HepG2 (cell line): Measurements from ENCODE around the gene PEX10. TPM values are rescaled to one million over a fixed set of nuclear protein-coding genes. Genes with fewer than 3 reads are reported as not detected.
A peak's percentile ranks its signal among the peaks of the same experiment; 100 is the strongest.

Source experiments
- ATF7 ChIP-seq, 2 experiments: fragments of 450-650 bp in 1 of 2; sonication (generic) in 1 of 2; formaldehyde crosslinking in 1 of 2; IDR thresholded peaks; 2 replicates each; pipeline versions ENCODE4 v1.4.0 to v1.6.1; 2016 to 2020; ENCODE audit warnings: antibody characterized with exemption in 1 of 2, mild to moderate bottlenecking in 1 of 2, missing genetic modification reagents in 1 of 2
- FOSL2 ChIP-seq: sonication (generic); formaldehyde crosslinking; IDR thresholded peaks from 2 replicates; pipeline ENCODE4 v1.4.0; 2020; ENCODE audit warnings: missing genetic modification reagents
- KDM1A ChIP-seq: IDR thresholded peaks from 2 replicates; pipeline ENCODE4 v1.6.1; 2016; ENCODE audit warnings: missing compliant biosample characterization
- MNT ChIP-seq: fragments of 450-650 bp; IDR thresholded peaks from 2 replicates; pipeline ENCODE4 v1.6.1; 2016
- MXD4 ChIP-seq: IDR thresholded peaks from 2 replicates; pipeline ENCODE4 v1.6.1; 2016; ENCODE audit warnings: mild to moderate bottlenecking, missing biosample characterization, missing genetic modification reagents
- MYC ChIP-seq: sonication (generic); formaldehyde crosslinking; IDR thresholded peaks from 2 replicates; pipeline ENCODE4 v1.9.0; 2021; ENCODE audit warnings: missing genetic modification reagents, borderline replicate concordance
- PHF21A ChIP-seq: sonication (generic); formaldehyde crosslinking; IDR thresholded peaks from 2 replicates; pipeline ENCODE4 v1.5.0; 2020; ENCODE audit warnings: mild to moderate bottlenecking, missing genetic modification reagents
- RXRA ChIP-seq: sonication (generic); formaldehyde crosslinking; IDR thresholded peaks from 2 replicates; pipeline ENCODE4 v1.5.1; 2020; ENCODE audit warnings: missing genetic modification reagents
- ZBTB21 ChIP-seq: sonication (generic); formaldehyde crosslinking; IDR thresholded peaks from 2 replicates; pipeline ENCODE4 v1.4.0; 2020; ENCODE audit warnings: missing genetic modification reagents
- ZBTB4 ChIP-seq: sonication (generic); formaldehyde crosslinking; IDR thresholded peaks from 2 replicates; pipeline ENCODE4 v1.4.0; 2020; ENCODE audit warnings: missing genetic modification reagents, mild to moderate bottlenecking, borderline replicate concordance
- ZNF253 ChIP-seq: sonication (generic); formaldehyde crosslinking; IDR thresholded peaks from 2 replicates; pipeline ENCODE4 v1.8.0; 2022; ENCODE audit warnings: mild to moderate bottlenecking, missing genetic modification reagents, borderline replicate concordance
- ZNF276 ChIP-seq: sonication (generic); formaldehyde crosslinking; IDR thresholded peaks from 2 replicates; pipeline ENCODE4 v1.4.0; 2020; ENCODE audit warnings: mild to moderate bottlenecking, low read depth, missing genetic modification reagents
- ZNF354B ChIP-seq: sonication (generic); formaldehyde crosslinking; IDR thresholded peaks from 2 replicates; pipeline ENCODE4 v1.8.0; 2022; ENCODE audit warnings: mild to moderate bottlenecking, missing genetic modification reagents
- ZNF512B ChIP-seq: sonication (generic); formaldehyde crosslinking; IDR thresholded peaks from 2 replicates; pipeline ENCODE4 v1.5.1; 2020; ENCODE audit warnings: missing genetic modification reagents, mild to moderate bottlenecking, borderline replicate concordance
- ZNF549 ChIP-seq: sonication (generic); formaldehyde crosslinking; IDR thresholded peaks from 2 replicates; pipeline ENCODE4 v1.5.0; 2020; ENCODE audit warnings: missing genetic modification reagents
- ZNF563 ChIP-seq: sonication (generic); formaldehyde crosslinking; IDR thresholded peaks from 2 replicates; pipeline ENCODE4 v1.8.0; 2022; ENCODE audit warnings: mild to moderate bottlenecking, moderate library complexity, missing genetic modification reagents
- ZNF570 ChIP-seq: sonication (generic); formaldehyde crosslinking; IDR thresholded peaks from 2 replicates; pipeline ENCODE4 v1.4.0; 2020; ENCODE audit warnings: mild to moderate bottlenecking, missing genetic modification reagents, borderline replicate concordance
- ZNF598 ChIP-seq: sonication (generic); formaldehyde crosslinking; IDR thresholded peaks from 2 replicates; pipeline ENCODE4 v1.5.1; 2020; ENCODE audit warnings: mild to moderate bottlenecking, missing genetic modification reagents, borderline replicate concordance
- polyA plus RNA-seq, 8 experiments: library from polyadenylated mRNA; depleted of rRNA in 3 of 8; stranded (reverse) in 7 of 8; unstranded in 1 of 8; fragments of >200 nt; fragmentation: Illumina TruSeq in 4 of 8; extraction: Trizol in 4 of 8; gene quantifications; 2 replicates each; pipeline versions ENCODE4 v1.2.1 to v1.2.3, GENCODE V29; 2011 to 2016; ENCODE audit warnings: low read depth in 4 of 8, missing spikeins in 1 of 8, mixed read lengths in 1 of 8; ENCODE audit not compliant: insufficient read depth in 1 of 8
- total RNA-seq, 5 experiments: library from RNA; depleted of rRNA; stranded (reverse); fragments of >200 nt; fragmentation: Illumina TruSeq; extraction: Trizol; gene quantifications; 2 replicates each; pipeline ENCODE4 v1.2.3, GENCODE V29; 2016; ENCODE audit warnings: low read depth in 1 of 5
- TF ChIP-seq, protein P1 (sequence below): sonication (generic); formaldehyde crosslinking; IDR thresholded peaks from 2 replicates; pipeline ENCODE4 v1.5.0; 2020; ENCODE audit warnings: mild to moderate bottlenecking, missing genetic modification reagents, borderline replicate concordance

Gene PEX10
- total and polyA plus RNA-seq, 2 of the 13 experiments (the other 11 are each of a cell fraction or from before 2014, with no cell fraction given), result 16.1 to 39.6 TPM

DNA sequence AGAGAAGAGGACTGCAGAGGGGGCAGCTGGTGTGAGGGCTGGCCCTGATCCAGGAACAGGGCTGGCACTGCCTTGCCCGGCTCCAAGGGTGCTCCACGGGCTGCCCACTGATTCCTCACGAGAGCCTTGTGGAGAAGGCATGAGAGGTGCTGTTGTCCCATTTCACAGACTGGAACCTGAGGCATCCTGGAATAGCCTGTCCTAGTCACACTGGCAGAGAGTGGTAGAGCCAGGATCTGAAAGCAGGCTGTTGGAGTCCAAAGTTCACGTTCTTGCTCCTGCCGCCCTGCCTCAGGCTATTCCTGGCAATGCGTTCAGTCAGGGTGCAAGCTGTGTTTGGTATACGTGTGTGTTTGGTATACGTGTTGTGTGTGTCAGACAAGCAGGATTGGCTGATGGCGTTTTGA is 18.9 kb downstream of the PEX10 start (continued):
- peak; percentile 58; the same call in 1 of the 2 replicates for TF ChIP-seq ZBTB4
- TF ChIP-seq ZNF512B, result no peak
- TF ChIP-seq RXRA (CRISPR knock-in tag), result 0 out of 2 replicates have a peak, but pooled peaks have one; percentile 22
- no peak for TF ChIP-seq PHF21A (CRISPR knock-in tag)
- no peak for TF ChIP-seq ZBTB21 (CRISPR knock-in tag)
- TF ChIP-seq ZNF354B (CRISPR knock-in tag), result no peak
- no peak for TF ChIP-seq MYC
- no peak for TF ChIP-seq ATF7 (IDR thresholded peaks at IDR 0.05)
- TF ChIP-seq ATF7 (CRISPR knock-in tag; IDR thresholded peaks at IDR 0.05), result no peak
- no peak for TF ChIP-seq MNT
- no peak for TF ChIP-seq ZNF598 (CRISPR knock-in tag)
- TF ChIP-seq FOSL2 (CRISPR knock-in tag), result 0 out of 2 replicates have a peak, but pooled peaks have one; percentile 8
- TF ChIP-seq ZNF276 (CRISPR knock-in tag), result no peak
- no peak for TF ChIP-seq ZNF253 (CRISPR knock-in tag)
- TF ChIP-seq KDM1A (CRISPR knock-in tag), result peak; percentile 94
- TF ChIP-seq, protein P1, sequence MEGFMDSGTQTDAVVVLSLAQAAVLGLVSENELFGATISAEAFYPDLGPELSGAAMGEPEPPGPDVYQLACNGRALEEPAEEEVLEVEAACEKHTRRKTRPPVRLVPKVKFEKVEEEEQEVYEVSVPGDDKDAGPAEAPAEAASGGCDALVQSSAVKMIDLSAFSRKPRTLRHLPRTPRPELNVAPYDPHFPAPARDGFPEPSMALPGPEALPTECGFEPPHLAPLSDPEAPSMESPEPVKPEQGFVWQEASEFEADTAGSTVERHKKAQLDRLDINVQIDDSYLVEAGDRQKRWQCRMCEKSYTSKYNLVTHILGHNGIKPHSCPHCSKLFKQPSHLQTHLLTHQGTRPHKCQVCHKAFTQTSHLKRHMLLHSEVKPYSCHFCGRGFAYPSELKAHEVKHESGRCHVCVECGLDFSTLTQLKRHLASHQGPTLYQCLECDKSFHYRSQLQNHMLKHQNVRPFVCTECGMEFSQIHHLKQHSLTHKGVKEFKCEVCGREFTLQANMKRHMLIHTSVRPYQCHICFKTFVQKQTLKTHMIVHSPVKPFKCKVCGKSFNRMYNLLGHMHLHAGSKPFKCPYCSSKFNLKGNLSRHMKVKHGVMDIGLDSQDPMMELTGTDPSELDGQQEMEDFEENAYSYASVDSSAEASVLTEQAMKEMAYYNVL (CRISPR knock-in tag), result no peak
- TF ChIP-seq ZNF570, result no peak
- TF ChIP-seq ZNF549 (CRISPR knock-in tag), result no peak
- no peak for TF ChIP-seq MXD4
- no peak for TF ChIP-seq ZNF563 (CRISPR knock-in tag)
